K562 (cell line): ENCODE measurements around the gene NFKB2. TPM values are rescaled to one million over a fixed set of nuclear protein-coding genes. Genes with fewer than 3 reads are reported as not detected.

ENCODE experiments used
- ATAC-seq: fragments of 200-7000 bp; cut with Tn5 transposase; 3 replicates; pipeline ENCODE4 v1.9.1; 2020; ENCODE audit warnings: moderate library complexity
- BruUV-seq: library from RNA; stranded (reverse); fragments of 400-500 nt; replicated peaks from 2 replicates; lab custom pipeline; 2021; lab: Mats Ljungman, UMichigan
- CTCF ChIA-PET: fragments of 300-600 bp; formaldehyde crosslinking; extraction: SDS; loops from one replicate; lab custom pipeline; 2021; ENCODE audit warnings: low intra/inter-chr PET ratio; lab: Yijun Ruan, JAX
- POLR2A ChIA-PET: fragments of 300-600, 350-650 bp; sonication (Branson Sonifier 250); formaldehyde crosslinking; extraction: SDS; loops from one replicate; lab custom pipeline; 2021; ENCODE audit warnings: antibody characterized with exemption, inconsistent platforms; lab: Yijun Ruan, JAX
- DNase-seq, 4 experiments: peaks; one replicate each; pipeline versions ENCODE4 v3.0.0 to v3.0.0-alpha.2; 2011 to 2018; ENCODE audit warnings: low spot score in 3 of 4, mixed read lengths in 3 of 4; ENCODE audit errors: extremely low read depth in 1 of 4
- FAIRE-seq: peaks from 2 replicates; lab custom pipeline; 2011; peaks lifted over from hg19 to GRCh38; lab: Jason Lieb, UNC
- H2AFZ ChIP-seq: 2 replicates; pipeline ENCODE4 v1.6.0; 2011; ENCODE audit warnings: low read depth, low read length, control low read depth, inconsistent platforms
- H3K27ac ChIP-seq: fragments of 200-600 bp; 3 replicates; pipeline ENCODE4 v1.8.0; 2011; ENCODE audit warnings: low read depth, mild to moderate bottlenecking, control low read depth, inconsistent platforms, low read length, moderate library complexity, mixed read lengths; ENCODE audit errors: extremely low read depth
- H3K27me3 ChIP-seq, 2 experiments: fragments of 300-600 bp in 1 of 2; 2 replicates in 1 of 2; 3 replicates in 1 of 2; pipeline versions ENCODE4 v1.6.0 to v1.8.0; 2011; ENCODE audit warnings: inconsistent platforms in 2 of 2, low read length in 2 of 2, mild to moderate bottlenecking in 1 of 2, mixed read lengths in 1 of 2, moderate library complexity in 1 of 2; ENCODE audit not compliant: control insufficient read depth in 2 of 2, insufficient read depth in 2 of 2
- H3K36me3 ChIP-seq: fragments of 300-600 bp; 3 replicates; pipeline ENCODE4 v1.8.0; 2011; ENCODE audit warnings: mild to moderate bottlenecking, low read length, inconsistent platforms; ENCODE audit not compliant: control insufficient read depth, insufficient read depth
- H3K4me1 ChIP-seq, 2 experiments: fragments of 200-600 bp in 1 of 2; replicated peaks in 1 of 2; 2 replicates in 1 of 2; 3 replicates in 1 of 2; pipeline versions ENCODE4 v1.5.1 to v1.8.0; 2011; ENCODE audit warnings: inconsistent platforms in 2 of 2, low read length in 2 of 2, mild to moderate bottlenecking in 1 of 2, mixed read lengths in 1 of 2, moderate library complexity in 1 of 2; ENCODE audit not compliant: control insufficient read depth in 2 of 2, insufficient read depth in 2 of 2
- H3K4me2 ChIP-seq: 2 replicates; pipeline ENCODE4 v1.6.1; 2011; ENCODE audit warnings: low read length, control low read depth, inconsistent platforms, mixed read lengths; ENCODE audit not compliant: insufficient read depth
- H3K4me3 ChIP-seq: fragments of 200-600 bp; sonication (generic), shearing (Covaris generic); 2 replicates; pipeline ENCODE4 v1.5.1; 2016; ENCODE audit warnings: control low read depth, inconsistent platforms
- H3K79me2 ChIP-seq: fragments of 200-600 bp; 3 replicates; pipeline ENCODE4 v1.8.0; 2011; ENCODE audit warnings: low read length, inconsistent platforms; ENCODE audit not compliant: control insufficient read depth, insufficient read depth
- H3K9ac ChIP-seq, 2 experiments: 2 replicates each; pipeline versions ENCODE4 v1.6.0 to v1.6.1; 2011; ENCODE audit warnings: low read depth in 2 of 2, low read length in 2 of 2, control low read depth in 1 of 2, inconsistent platforms in 1 of 2, mild to moderate bottlenecking in 1 of 2, mixed read lengths in 1 of 2; ENCODE audit not compliant: insufficient read depth in 1 of 2
- H3K9me1 ChIP-seq: one replicate; pipeline ENCODE4 v1.6.0; 2011; ENCODE audit warnings: inconsistent platforms, mild to moderate bottlenecking, low read length, moderate library complexity; ENCODE audit not compliant: control insufficient read depth, insufficient read depth
- H3K9me3 ChIP-seq: replicated peaks from 2 replicates; pipeline ENCODE4 v1.5.1; 2011; ENCODE audit warnings: low read depth, low read length, inconsistent platforms; ENCODE audit not compliant: control insufficient read depth, insufficient read depth
- H4K20me1 ChIP-seq: replicated peaks from 2 replicates; pipeline ENCODE4 v1.6.1; 2011; ENCODE audit warnings: low read length, inconsistent platforms, mixed read lengths; ENCODE audit not compliant: control insufficient read depth, insufficient read depth
- ATF3 ChIP-seq, 2 experiments: fragments of 450-650 bp in 1 of 2; sonication (generic) in 1 of 2; formaldehyde crosslinking in 1 of 2; IDR thresholded peaks in 1 of 2; conservative IDR thresholded peaks in 1 of 2; 2 replicates each; pipeline versions ENCODE4 v1.6.1 to v1.8.1; 2016 to 2023; ENCODE audit warnings: mild to moderate bottlenecking in 2 of 2, moderate library complexity in 2 of 2, inconsistent platforms in 1 of 2, missing genetic modification reagents in 1 of 2
- JUND ChIP-seq, 2 experiments: IDR thresholded peaks; 2 replicates in 1 of 2; 3 replicates in 1 of 2; pipeline ENCODE4 v1.6.1; 2011; ENCODE audit warnings: borderline replicate concordance in 2 of 2, low read depth in 2 of 2, low read length in 2 of 2, improper control_type of control experiment in 1 of 2, missing biosample characterization in 1 of 2, missing genetic modification characterization in 1 of 2, missing genetic modification reagents in 1 of 2
- MAFG ChIP-seq: fragments of 450-650 bp; conservative IDR thresholded peaks from 2 replicates; pipeline ENCODE4 v1.6.1; 2016; ENCODE audit warnings: missing genetic modification characterization, missing compliant biosample characterization
- NBN ChIP-seq: fragments of 450-650 bp; IDR thresholded peaks from 2 replicates; pipeline ENCODE4 v1.6.1; 2016; ENCODE audit warnings: low read depth, mild to moderate bottlenecking
- PRDM10 ChIP-seq: fragments of 450-650 bp; IDR thresholded peaks from 2 replicates; pipeline ENCODE4 v1.6.1; 2018; ENCODE audit not compliant: partially characterized antibody
- RBFOX2 ChIP-seq: fragments of 200-400 bp; formaldehyde crosslinking; IDR thresholded peaks from 2 replicates; pipeline ENCODE4 v1.6.1; 2017; ENCODE audit warnings: low read depth, mild to moderate bottlenecking, low read length, moderate library complexity
- SMARCC2 ChIP-seq: fragments of 450-650 bp; IDR thresholded peaks from 2 replicates; pipeline ENCODE4 v1.6.1; 2017; ENCODE audit warnings: antibody characterized with exemption, moderate library complexity, mild to moderate bottlenecking, low read depth
- STAT6 ChIP-seq: sonication (generic); formaldehyde crosslinking; IDR thresholded peaks from 2 replicates; pipeline ENCODE4 v1.8.1; 2023; ENCODE audit warnings: mild to moderate bottlenecking, missing genetic modification reagents
- ZNF124 ChIP-seq: sonication (generic); formaldehyde crosslinking; IDR thresholded peaks from 2 replicates; pipeline ENCODE4 v1.8.1; 2022; ENCODE audit warnings: missing genetic modification reagents
- ZNF740 ChIP-seq, 3 experiments: fragments of 200-800 bp in 1 of 3; sonication (Bioruptor generic) in 1 of 3; sonication (generic) in 1 of 3; formaldehyde crosslinking in 1 of 3; IDR thresholded peaks; 2 replicates each; pipeline versions ENCODE4 v1.6.1 to v1.8.0; 2016 to 2022; ENCODE audit warnings: mild to moderate bottlenecking in 2 of 3, missing compliant biosample characterization in 2 of 3, missing genetic modification characterization in 2 of 3, missing genetic modification reagents in 1 of 3
- WGBS: fragments of 100-300 bp; shearing (Covaris generic); methylation state at CpG from one replicate; pipeline ENCODE4 v1.1.6; 2016; ENCODE audit warnings: low coverage, mixed read lengths; ENCODE audit not compliant: insufficient coverage; ENCODE audit errors: missing lambda C conversion rate; 5-methylcytosine and 5-hydroxymethylcytosine counted together
- in situ Hi-C: fragments of 300-500 bp; cut with MboI; formaldehyde crosslinking; loops from 4 replicates; pipeline ENCODE4 v1.15.0; 2018; ENCODE audit warnings: inconsistent platforms, mixed read lengths
- intact Hi-C: fragments of 100-400 bp; cut with micrococcal nuclease; formaldehyde crosslinking; loops from 2 replicates; pipeline ENCODE4 v1.14.2; 2022
- polyA plus RNA-seq, 8 experiments: library from polyadenylated mRNA; depleted of rRNA in 4 of 8; stranded (reverse) in 5 of 8; unstranded in 3 of 8; fragments of >200 nt; fragmentation: Nextera tagmentation in 2 of 8; fragmentation: Illumina TruSeq in 1 of 8; extraction: Ambion mirVana in 2 of 8; extraction: Trizol in 1 of 8; gene quantifications; 2 replicates each; pipeline versions ENCODE4 v1.2.1 to v1.2.3, GENCODE V29; 2011 to 2014; ENCODE audit warnings: inconsistent platforms in 1 of 8, missing spikeins in 1 of 8
- total RNA-seq, 7 experiments: library from RNA; depleted of rRNA in 6 of 7; stranded (reverse); fragments of >200 nt in 6 of 7; fragmentation: Illumina TruSeq in 2 of 7; extraction: Trizol in 2 of 7; gene quantifications; 2 replicates each; pipeline versions ENCODE4 v1.2.1 to v1.2.3, GENCODE V29; 2011 to 2021; ENCODE audit warnings: low replicate concordance in 1 of 7

The NFKB2 gene
- total and polyA plus RNA-seq, 9 of the 15 experiments (the other 6 are each of a cell fraction or from before 2014, with no cell fraction given), result 0.07 to 20.3 (median 7.9) TPM

- H4K20me1 ChIP-seq, result no peaks in the 10 kb centered on the region
- in situ Hi-C loops, result loop anchor here (25.0 kb wide), 1 partner anchor 590 kb away; the partner anchor contains the start of gene KCNIP2
- H3K9me3 ChIP-seq, result no peaks in the 10 kb centered on the region
- H3K79me2 ChIP-seq, result peaks cover 23% of the 10 kb centered on the region
- FAIRE-seq (no peak), ATAC-seq (no peak), DNase-seq (no peak)
- intact Hi-C loops, result no loop called here
- no peak overlapping the region for H2AFZ ChIP-seq
- no peak overlapping the region for H3K27ac ChIP-seq
- BruUV-seq, result no TSS peak
- ChIA-PET POLR2A (interaction anchor here (0.6 to 1.5 kb wide), 3 partner anchors 13 to 215 kb away, joined by 3 to 4 read pairs (median 3); no protein-coding TSS in a partner anchor), CTCF (interaction anchor here (0.6 kb wide), 1 partner anchor 170 kb away, joined by 4 read pairs; no protein-coding TSS in a partner anchor)
- H3K27me3 ChIP-seq, result no peaks in the 10 kb centered on the region
- H3K9me1 ChIP-seq, result no peaks in the 10 kb centered on the region
- 0 out of 4 replicates have a peak overlapping the region, but pooled peaks of 1 of the 2 experiments have one; percentile 4 for H3K9ac ChIP-seq
- peaks cover 10 to 25% of the 10 kb centered on the region in 2 experiments; a peak in 4 of 5 replicates for H3K4me1 ChIP-seq
- no peak overlapping the region for H3K4me3 ChIP-seq
- H3K36me3 ChIP-seq, result peaks cover 24% of the 10 kb centered on the region; the same call in 2 of the 3 replicates
- no peak overlapping the region for H3K4me2 ChIP-seq
- 50% methylated on average over 5 of the region's 7 CpGs for WGBS
- TF ChIP-seq JUND (IDR thresholded peaks at IDR 0.05; ENCODE audit: borderline replicate concordance, low read depth, low read length) (peak; percentile 22; the same call in 1 of the 2 replicates), JUND (tag; IDR thresholded peaks at IDR 0.05; ENCODE audit: borderline replicate concordance, low read depth, low read length) (no peak), ATF3 (IDR thresholded peaks at IDR 0.05) (peak; percentile 65), ATF3 (CRISPR knock-in tag; conservative IDR thresholded peaks at IDR 0.05) (no peak), PRDM10 (peak; percentile 49), STAT6 (CRISPR knock-in tag) (no peak), MAFG (tag) (no peak), NBN (no peak), ZNF124 (no peak), RBFOX2 (no peak), ZNF740 (CRISPR knock-in tag; IDR thresholded peaks at IDR 0.05) (no peak), ZNF740 (tag; IDR thresholded peaks at IDR 0.05) (no peak), SMARCC2 (no peak)
Measured at GRCh38 chr10:102426803-102427287, 31.3 kb downstream of the NFKB2 start.
